Activated T-cell treated with anti-CD3 and anti-CD28 coated beads for 1 hour (primary cell): ENCODE data around the gene FAXDC2.
A peak's percentile ranks its signal among the peaks of the same experiment; 100 is the strongest.
"Not testable (repeated sequence)": the region's sequence is repeated elsewhere in the genome, so short reads cannot be mapped to it uniquely, and the experiment has no call there.

Source experiments
- DNase-seq: peaks from one replicate; pipeline ENCODE4 v3.0.0-alpha.2; 2020; ENCODE audit warnings: low read depth

FAXDC2 gene

DNA sequence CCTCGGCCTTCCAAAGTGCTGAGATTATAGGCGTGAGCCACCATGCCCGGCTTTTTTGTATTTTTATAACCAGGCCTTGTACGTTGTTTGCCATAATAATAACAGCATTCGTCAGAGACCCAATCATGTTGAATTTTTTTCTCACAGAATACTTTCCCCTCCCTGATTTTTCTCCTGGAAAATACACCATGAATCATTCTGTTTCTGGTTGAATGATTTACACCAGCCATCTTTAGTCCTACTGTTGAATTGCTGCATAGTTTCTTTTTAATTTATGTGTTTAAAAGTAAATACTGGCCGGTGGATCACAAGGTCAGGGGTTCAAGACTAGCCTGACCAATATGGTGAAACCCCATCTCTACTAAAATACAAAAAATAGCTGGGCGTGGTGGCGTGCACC lies 11.5 kb upstream of the FAXDC2 start:
- DNase-seq = no peak

GRCh38 chr5:154860765-154861164 lies 10.4 kb upstream of the FAXDC2 start:
- no peak for DNase-seq

GRCh38 chr5:154860123-154860522 lies 9.7 kb upstream of the FAXDC2 start:
- DNase-seq = no peak

- no peak for DNase-seq
Measured at GRCh38 chr5:154858972-154859871, 8.8 kb upstream of the FAXDC2 start.

GRCh38 chr5:154858297-154858971 lies 8.0 kb upstream of the FAXDC2 start, which contains the start of gene CNOT8:
Gene CNOT8 (plus strand): TSS chr5:154858627. CDS start chr5:154863279, 4,652 bp downstream.
- DNase-seq = peak; percentile 96

GRCh38 chr5:154857530-154858296 lies 7.3 kb upstream of the FAXDC2 start:
- peak; percentile 79 for DNase-seq

DNA sequence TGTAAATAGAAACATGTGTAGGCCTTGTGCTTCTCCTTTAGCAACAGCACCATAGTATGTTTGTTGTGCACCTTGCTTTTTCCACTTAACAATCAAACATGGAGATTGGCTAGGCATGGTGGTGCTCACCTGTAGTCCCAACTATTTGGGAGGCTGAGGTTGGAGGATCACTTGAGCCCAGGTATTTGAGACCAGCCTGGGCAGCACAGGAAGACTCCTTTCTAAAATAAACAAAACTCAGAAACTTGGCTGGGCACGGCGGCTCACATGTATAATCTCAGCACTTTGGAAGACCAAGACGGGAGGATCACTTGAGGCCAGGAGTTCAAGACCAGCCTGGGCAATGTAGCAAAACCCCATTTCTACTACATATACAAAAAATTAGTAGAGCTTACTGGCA lies 948 bp upstream of the FAXDC2 start:
- DNase-seq = no peak

DNA sequence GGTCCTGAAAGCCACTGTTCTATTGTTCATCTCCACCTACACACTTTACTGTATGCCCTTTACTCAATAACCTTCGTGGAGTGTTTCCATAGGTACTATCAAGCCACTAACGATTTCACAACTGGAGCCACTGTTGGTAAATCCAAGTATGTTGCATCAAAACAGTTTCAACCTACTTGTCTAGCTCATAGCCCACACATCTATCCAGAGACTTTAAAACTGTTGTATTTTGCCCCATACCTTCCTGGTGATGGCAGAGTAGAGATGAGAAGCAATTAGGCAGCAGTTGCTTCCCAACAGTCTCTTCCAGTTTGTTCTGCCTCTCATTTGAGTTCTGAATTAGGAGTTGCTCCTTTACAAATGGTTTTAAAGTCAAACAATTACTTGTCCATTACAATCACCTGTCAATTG lies 607 bp downstream of the FAXDC2 start:
- no peak for DNase-seq

- no peak for DNase-seq
Measured at GRCh38 chr5:154849264-154849785, 1.1 kb downstream of the FAXDC2 start.

DNA sequence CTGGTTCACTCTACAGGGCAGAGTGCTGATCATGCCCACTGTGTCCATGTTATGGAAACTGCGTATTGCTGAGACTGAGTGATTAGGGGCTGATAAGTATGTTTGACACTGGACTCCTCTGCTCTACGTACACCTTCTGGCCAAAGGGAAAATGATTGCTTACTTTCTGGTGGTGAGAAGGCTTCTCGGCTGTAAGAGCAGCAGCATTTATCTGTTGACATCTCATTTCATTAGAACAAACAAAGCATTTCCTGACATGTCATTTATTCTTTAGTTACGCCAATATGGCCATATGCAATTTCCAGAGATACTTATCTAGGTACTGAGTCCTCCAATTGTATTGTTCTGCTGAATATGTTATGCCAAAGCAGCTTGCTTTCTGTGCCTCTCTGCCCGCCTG lies 5.6 kb downstream of the FAXDC2 start:
- no peak for DNase-seq

DNA sequence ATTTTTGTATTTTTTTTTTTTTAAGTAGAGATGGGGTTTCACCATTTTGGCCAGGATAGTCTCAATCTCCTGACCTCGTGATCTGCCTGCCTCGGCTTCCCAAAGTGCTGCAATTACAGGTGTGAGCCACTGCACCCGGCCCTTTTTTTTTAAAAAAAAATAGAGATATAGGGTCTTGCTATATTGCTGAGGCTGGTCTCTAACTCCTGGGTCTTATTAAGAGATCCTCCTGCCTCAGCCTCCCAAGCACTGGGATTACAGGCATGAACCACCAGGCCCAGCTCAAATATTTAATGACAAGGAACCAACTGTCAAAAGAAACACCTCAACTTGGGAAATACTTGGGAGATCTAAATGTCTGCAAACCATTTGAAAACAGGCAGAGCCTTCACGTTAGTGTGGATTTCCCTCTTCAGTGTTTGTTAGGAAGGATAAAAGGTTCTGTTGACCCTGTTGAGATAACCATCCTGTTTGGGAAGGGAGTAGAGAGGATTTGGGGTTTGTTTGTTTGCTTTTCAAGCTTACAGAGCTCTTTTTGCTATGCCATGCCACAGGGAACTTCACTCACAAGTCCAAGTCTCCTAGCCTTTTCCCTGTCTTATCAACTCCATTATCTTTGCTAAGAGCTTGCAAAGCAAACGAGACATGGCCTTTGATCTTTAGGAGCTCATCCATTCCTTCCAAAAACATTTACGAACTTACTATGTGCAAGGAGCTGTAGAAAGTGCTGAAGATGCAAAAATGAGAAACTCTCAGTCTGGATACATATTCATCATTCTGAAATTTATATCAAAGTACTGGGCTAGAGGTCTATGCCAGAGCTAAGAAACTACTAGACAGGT lies 7.5 kb downstream of the FAXDC2 start:
- no peak for DNase-seq

GRCh38 chr5:154841273-154841661 lies 9.1 kb downstream of the FAXDC2 start:
- no peak for DNase-seq

GRCh38 chr5:154840435-154841272 lies 9.7 kb downstream of the FAXDC2 start:
- no peak for DNase-seq

- no peak for DNase-seq
Measured at GRCh38 chr5:154837009-154837901, 13.1 kb downstream of the FAXDC2 start.

- no peak for DNase-seq
Measured at GRCh38 chr5:154836225-154836624, 14.2 kb downstream of the FAXDC2 start.

- DNase-seq = not testable (repeated sequence)
Measured at GRCh38 chr5:154835701-154836052, 14.7 kb downstream of the FAXDC2 start.

DNA sequence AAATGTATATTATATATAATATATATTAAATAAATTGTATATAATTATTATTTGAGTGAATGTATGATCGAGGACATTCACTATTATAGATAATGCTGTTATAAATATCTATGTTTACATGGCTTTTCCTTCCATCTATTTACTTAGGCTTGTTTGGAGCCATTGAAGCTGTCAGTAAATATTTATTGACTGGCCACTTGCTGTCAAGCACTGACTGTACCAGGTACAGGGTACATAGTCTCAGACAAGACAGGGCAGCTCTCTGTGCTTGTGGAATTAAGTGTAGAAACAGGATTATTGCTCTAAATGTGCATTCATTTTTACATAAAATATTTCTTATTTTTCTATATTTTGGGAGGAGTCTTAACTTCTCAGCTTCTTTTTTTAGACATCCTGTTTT lies 16.4 kb downstream of the FAXDC2 start:
- DNase-seq = no peak

- not testable (repeated sequence) for DNase-seq
Measured at GRCh38 chr5:154832804-154833203, 17.6 kb downstream of the FAXDC2 start.

DNA sequence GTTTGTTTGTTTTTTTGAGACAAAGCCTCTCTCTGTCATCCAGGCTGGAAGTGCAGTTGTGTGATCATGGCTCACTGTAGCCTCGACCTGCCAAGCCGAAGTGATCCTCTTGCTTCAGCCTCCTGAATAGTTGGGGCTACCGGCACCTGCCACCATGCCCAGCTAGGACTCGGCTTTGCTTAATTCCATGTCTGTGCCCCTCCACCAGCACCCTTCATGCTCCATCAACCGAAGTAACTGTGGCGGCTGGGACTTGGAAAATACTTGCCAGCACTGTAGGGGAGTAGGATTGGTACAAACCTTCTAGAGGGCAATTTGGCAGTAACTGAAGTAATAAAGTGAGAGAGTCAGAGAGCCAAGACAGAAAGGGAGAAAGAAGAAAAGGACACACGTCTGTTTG lies 19.0 kb downstream of the FAXDC2 start:
- no peak for DNase-seq
